GM12878 (cell line): ENCODE data around the gene UBE2F. TPM values are rescaled to one million over a fixed set of nuclear protein-coding genes. Genes with fewer than 3 reads are reported as not detected.

Experiments
- ATAC-seq: fragments of 200-7000 bp; cut with Tn5 transposase; 3 replicates; pipeline ENCODE4 v1.9.1; 2020; ENCODE audit warnings: mild to moderate bottlenecking, moderate library complexity
- BruUV-seq: library from RNA; stranded (reverse); fragments of 400-500 nt; replicated peaks from 2 replicates; lab custom pipeline; 2021; lab: Mats Ljungman, UMichigan
- CTCF ChIA-PET: fragments of 300-600 bp; sonication (Branson Sonifier 250); formaldehyde crosslinking; extraction: SDS; loops from one replicate; lab custom pipeline; 2021; ENCODE audit warnings: inconsistent platforms; lab: Yijun Ruan, JAX
- POLR2A ChIA-PET: fragments of 350-600 bp; formaldehyde crosslinking; extraction: SDS; loops from one replicate; lab custom pipeline; 2021; ENCODE audit warnings: inconsistent platforms; lab: Charles Lee
- RAD21 ChIA-PET: fragments of 300-600 bp; sonication (Branson Sonifier 250); formaldehyde crosslinking; loops from one replicate; lab custom pipeline; 2023; ENCODE audit warnings: antibody characterized with exemption; ENCODE audit not compliant: unreplicated experiment; lab: Charles Lee
- SMC1A ChIA-PET: fragments of 300-600 bp; sonication (Branson Sonifier 250); formaldehyde crosslinking; loops from one replicate; lab custom pipeline; 2023; ENCODE audit not compliant: unreplicated experiment, uncharacterized antibody; lab: Charles Lee
- DNase-seq: peaks from one replicate; pipeline ENCODE4 v3.0.0-alpha.2; 2011; ENCODE audit warnings: low read depth, low spot score
- FAIRE-seq: peaks from 3 replicates; lab custom pipeline; 2011; peaks lifted over from hg19 to GRCh38; lab: Jason Lieb, UNC
- H2AFZ ChIP-seq: 2 replicates; pipeline ENCODE4 v1.6.0; 2011; ENCODE audit warnings: low read depth, low read length, control low read depth; ENCODE audit not compliant: control insufficient read depth
- H3K27ac ChIP-seq: 2 replicates; pipeline ENCODE4 v1.5.1; 2011; ENCODE audit warnings: control low read depth; ENCODE audit not compliant: control insufficient read depth, insufficient read depth
- H3K27me3 ChIP-seq, 2 experiments: replicated peaks in 1 of 2; 2 replicates each; pipeline versions ENCODE4 v1.6.0 to v1.6.1; 2011; ENCODE audit warnings: low read length in 1 of 2; ENCODE audit not compliant: control insufficient read depth in 2 of 2, insufficient read depth in 2 of 2
- H3K36me3 ChIP-seq, 2 experiments: 2 replicates each; pipeline ENCODE4 v1.5.1; 2011; ENCODE audit warnings: low read length in 1 of 2; ENCODE audit not compliant: control insufficient read depth in 2 of 2, insufficient read depth in 2 of 2
- H3K4me1 ChIP-seq: 2 replicates; pipeline ENCODE4 v1.6.1; 2011; ENCODE audit warnings: mild to moderate bottlenecking, low read length, moderate library complexity, mixed read lengths; ENCODE audit not compliant: control insufficient read depth, insufficient read depth
- H3K4me2 ChIP-seq: 2 replicates; pipeline ENCODE4 v1.6.0; 2011; ENCODE audit warnings: control low read depth; ENCODE audit not compliant: control insufficient read depth, insufficient read depth
- H3K4me3 ChIP-seq: fragments of 200-600 bp; sonication (generic); 2 replicates; pipeline ENCODE4 v1.5.1; 2016
- H3K79me2 ChIP-seq: 2 replicates; pipeline ENCODE4 v1.6.0; 2011; ENCODE audit warnings: low read length; ENCODE audit not compliant: control insufficient read depth, insufficient read depth
- H3K9ac ChIP-seq: 2 replicates; pipeline ENCODE4 v1.8.0; 2011; ENCODE audit warnings: low read length, control low read depth, mixed read lengths; ENCODE audit not compliant: control insufficient read depth, insufficient read depth
- H3K9me3 ChIP-seq: replicated peaks from 3 replicates; pipeline ENCODE4 v1.5.1; 2011; ENCODE audit warnings: mild to moderate bottlenecking, low read length; ENCODE audit not compliant: control insufficient read depth, insufficient read depth
- H4K20me1 ChIP-seq: 2 replicates; pipeline ENCODE4 v1.6.0; 2011; ENCODE audit not compliant: control insufficient read depth, insufficient read depth
- BRCA1 ChIP-seq: IDR thresholded peaks from 2 replicates; pipeline ENCODE4 v1.6.1; 2011; ENCODE audit warnings: low read depth, low read length, improper control_type of control experiment
- CEBPB ChIP-seq, 2 experiments: fragments of 150-350 bp in 1 of 2; IDR thresholded peaks; 2 replicates each; pipeline ENCODE4 v1.6.1; 2012 to 2014; ENCODE audit warnings: low read depth in 2 of 2, low read length in 2 of 2, borderline replicate concordance in 1 of 2, inconsistent platforms in 1 of 2
- ESRRA ChIP-seq: IDR thresholded peaks from 2 replicates; pipeline ENCODE4 v1.6.1; 2012; ENCODE audit warnings: mild to moderate bottlenecking, low read length, improper control_type of control experiment
- MYB ChIP-seq: fragments of 150-350 bp; IDR thresholded peaks from 2 replicates; pipeline ENCODE4 v1.6.1; 2014; ENCODE audit warnings: mild to moderate bottlenecking, low read depth, low read length, borderline replicate concordance
- PAX8 ChIP-seq: fragments of 450-650 bp; IDR thresholded peaks from 2 replicates; pipeline ENCODE4 v1.6.1; 2017; ENCODE audit warnings: mild to moderate bottlenecking, moderate library complexity
- RFX5 ChIP-seq: IDR thresholded peaks from 2 replicates; pipeline ENCODE4 v1.6.1; 2011; ENCODE audit warnings: low read depth, low read length, improper control_type of control experiment
- SIN3A ChIP-seq: IDR thresholded peaks from 2 replicates; pipeline ENCODE4 v1.6.1; 2012; ENCODE audit warnings: low read depth, low read length, improper control_type of control experiment
- ZNF207 ChIP-seq: fragments of 450-650 bp; IDR thresholded peaks from 2 replicates; pipeline ENCODE4 v1.6.1; 2014; ENCODE audit warnings: antibody characterized with exemption, mild to moderate bottlenecking, borderline replicate concordance
- WGBS: methylation state at CpG from one replicate; pipeline ENCODE4 v1.1.6; 2016; ENCODE audit warnings: low lambda C conversion rate; ENCODE audit not compliant: insufficient replicate concordance, insufficient coverage; ENCODE audit errors: missing lambda C conversion rate; 5-methylcytosine and 5-hydroxymethylcytosine counted together
- in situ Hi-C: fragments of 300-500 bp; cut with MboI; formaldehyde crosslinking; loops from 9 replicates; pipeline ENCODE4 v1.14.3; 2018; ENCODE audit warnings: mixed read lengths
- intact Hi-C: fragments of 100-400 bp; cut with micrococcal nuclease; formaldehyde crosslinking; loops from one replicate; pipeline ENCODE4 v1.14.2; 2022; ENCODE audit not compliant: unreplicated experiment
- polyA plus RNA-seq, 11 experiments: library from polyadenylated mRNA; depleted of rRNA in 4 of 11; unstranded in 6 of 11; stranded (reverse) in 5 of 11; fragments of >200 nt; fragmentation: Nextera tagmentation in 4 of 11; fragmentation: Illumina TruSeq in 1 of 11; extraction: Ambion mirVana in 4 of 11; extraction: Trizol in 1 of 11; gene quantifications; 1 replicate in 1 of 11; 2 replicates in 10 of 11; pipeline versions ENCODE4 v1.2.1 to v1.2.3, GENCODE V29; 2011 to 2016; ENCODE audit warnings: inconsistent platforms in 2 of 11, missing spikeins in 2 of 11, low read depth in 1 of 11
- total RNA-seq, 4 experiments: library from RNA; depleted of rRNA in 3 of 4; stranded (reverse); fragments of >200 nt in 3 of 4; fragmentation: Illumina TruSeq in 1 of 4; extraction: Trizol in 1 of 4; gene quantifications; 2 replicates each; pipeline versions ENCODE4 v1.2.1 to v1.2.3, GENCODE V29; 2013 to 2021
- TF ChIP-seq, protein P1 (sequence below): fragments of 450-650 bp; IDR thresholded peaks from 2 replicates; pipeline ENCODE4 v1.6.1; 2017; ENCODE audit warnings: borderline replicate concordance

The UBE2F gene
- total and polyA plus RNA-seq, 10 of the 15 experiments (the other 5 are each of a cell fraction or from before 2014, with no cell fraction given), result 12.3 to 64.4 (median 31.5) TPM

DNA sequence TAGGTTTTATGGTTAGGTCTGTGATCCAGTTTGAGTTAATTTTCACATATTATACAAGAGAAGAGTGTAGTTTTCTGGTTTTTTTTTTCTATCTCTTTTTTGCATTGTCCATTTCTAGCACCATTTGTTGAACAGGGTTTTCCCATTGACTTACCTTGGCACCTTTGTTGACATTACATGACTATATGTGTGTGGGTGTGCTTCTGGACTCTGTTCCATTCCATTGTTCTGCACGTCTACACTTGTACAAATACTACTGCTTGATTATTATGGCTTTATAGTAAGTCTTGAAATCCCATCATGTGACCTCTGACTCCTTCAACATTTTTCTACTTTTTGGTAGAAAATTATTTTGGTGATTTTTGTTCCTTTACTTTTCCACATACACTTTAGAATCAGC is 38.7 kb downstream of the UBE2F start:
- TF ChIP-seq PAX8, result no peak
- TF ChIP-seq BRCA1, result no peak
- TF ChIP-seq RFX5, result no peak
- TF ChIP-seq, protein P1, sequence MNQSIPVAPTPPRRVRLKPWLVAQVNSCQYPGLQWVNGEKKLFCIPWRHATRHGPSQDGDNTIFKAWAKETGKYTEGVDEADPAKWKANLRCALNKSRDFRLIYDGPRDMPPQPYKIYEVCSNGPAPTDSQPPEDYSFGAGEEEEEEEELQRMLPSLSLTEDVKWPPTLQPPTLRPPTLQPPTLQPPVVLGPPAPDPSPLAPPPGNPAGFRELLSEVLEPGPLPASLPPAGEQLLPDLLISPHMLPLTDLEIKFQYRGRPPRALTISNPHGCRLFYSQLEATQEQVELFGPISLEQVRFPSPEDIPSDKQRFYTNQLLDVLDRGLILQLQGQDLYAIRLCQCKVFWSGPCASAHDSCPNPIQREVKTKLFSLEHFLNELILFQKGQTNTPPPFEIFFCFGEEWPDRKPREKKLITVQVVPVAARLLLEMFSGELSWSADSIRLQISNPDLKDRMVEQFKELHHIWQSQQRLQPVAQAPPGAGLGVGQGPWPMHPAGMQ, result no peak
- TF ChIP-seq ZNF207, result no peak
- no peak for TF ChIP-seq ESRRA
- no peak for TF ChIP-seq MYB
- TF ChIP-seq CEBPB (IDR thresholded peaks at IDR 0.05; ENCODE audit: borderline replicate concordance in 1 of 2, low read depth in 2 of 2, low read length in 2 of 2), result no peak
- TF ChIP-seq SIN3A, result no peak
- Histone ChIP-seq H3K36me3 (no peaks in the 10 kb centered on the region; a peak in 2 of 4 replicates), H3K27ac (no peak overlapping the region), H3K9me3 (no peaks in the 10 kb centered on the region), H3K9ac (no peak overlapping the region), H3K79me2 (no peaks in the 10 kb centered on the region), H3K4me3 (no peak overlapping the region), H3K4me1 (no peaks in the 10 kb centered on the region), H3K4me2 (no peak overlapping the region), H2AFZ (no peak overlapping the region), H4K20me1 (no peaks in the 10 kb centered on the region), H3K27me3 (no peaks in the 10 kb centered on the region)
- SMC1A ChIA-PET, result interaction anchor here (0.9 to 2.0 kb wide), 2 partner anchors 9 to 101 kb away, joined by 3 to 6 read pairs; no protein-coding TSS in a partner anchor
- no peak for DNase-seq
- no peak for FAIRE-seq
- CTCF ChIA-PET, result interaction anchor here (0.6 kb wide), 1 partner anchor 133 kb away, joined by 3 read pairs; no protein-coding TSS in a partner anchor
- intact Hi-C loops, result no loop called here
- RAD21 ChIA-PET, result no interaction called here
- no peak for ATAC-seq
- POLR2A ChIA-PET, result interaction anchor here (0.8 to 1.6 kb wide), 2 partner anchors 9 to 28 kb away, joined by 3 to 4 read pairs; no protein-coding TSS in a partner anchor
- 100% methylated on average over 1 of the region's 1 CpG for WGBS
- in situ Hi-C loops, result no loop called here
- BruUV-seq, result no TSS peak
